H9 (cell line): Measurements from ENCODE around the gene CLDN22. TPM values are rescaled to one million over a fixed set of nuclear protein-coding genes. Genes with fewer than 3 reads are reported as not detected.

Experiments used
- DNase-seq: peaks from one replicate; pipeline ENCODE4 v3.0.0-alpha.2; 2017
- H2AFZ ChIP-seq: one replicate; pipeline ENCODE4 v1.6.1; 2013; ENCODE audit warnings: mild to moderate bottlenecking, low read length, control low read depth, moderate library complexity
- H2AK5ac ChIP-seq: 2 replicates; pipeline ENCODE4 v1.6.1; 2013; ENCODE audit warnings: low read length, control low read depth, mixed read lengths; ENCODE audit not compliant: insufficient read length
- H2BK120ac ChIP-seq: one replicate; pipeline ENCODE4 v1.6.1; 2013; ENCODE audit warnings: low read depth, mild to moderate bottlenecking, low read length, control low read depth, inconsistent platforms; ENCODE audit not compliant: poor library complexity, severe bottlenecking
- H2BK12ac ChIP-seq: 2 replicates; pipeline ENCODE4 v1.6.1; 2013; ENCODE audit warnings: low read length, control low read depth, mixed read lengths, low read depth; ENCODE audit not compliant: insufficient read length
- H2BK15ac ChIP-seq: 2 replicates; pipeline ENCODE4 v1.6.1; 2013; ENCODE audit warnings: low read depth, low read length, control low read depth
- H2BK20ac ChIP-seq: one replicate; pipeline ENCODE4 v1.6.1; 2013; ENCODE audit warnings: low read depth, mild to moderate bottlenecking, low read length, control low read depth, inconsistent platforms; ENCODE audit not compliant: poor library complexity, severe bottlenecking
- H2BK5ac ChIP-seq: 2 replicates; pipeline ENCODE4 v1.6.1; 2013; ENCODE audit warnings: low read length, control low read depth, mixed read lengths; ENCODE audit not compliant: insufficient read length
- H3K14ac ChIP-seq: 2 replicates; pipeline ENCODE4 v1.6.1; 2013; ENCODE audit warnings: low read length, control low read depth; ENCODE audit not compliant: insufficient read depth
- H3K18ac ChIP-seq: 2 replicates; pipeline ENCODE4 v1.6.1; 2013; ENCODE audit warnings: low read depth, mild to moderate bottlenecking, mixed read lengths, low read length, control low read depth; ENCODE audit not compliant: insufficient read length
- H3K23ac ChIP-seq: 2 replicates; pipeline ENCODE4 v1.6.1; 2013; ENCODE audit warnings: low read length, control low read depth, mixed read lengths, low read depth; ENCODE audit not compliant: insufficient read length
- H3K23me2 ChIP-seq: 2 replicates; pipeline ENCODE4 v1.6.1; 2013; ENCODE audit warnings: low read depth, mild to moderate bottlenecking, mixed read lengths, low read length, control low read depth; ENCODE audit not compliant: insufficient read length, poor library complexity, severe bottlenecking
- H3K27ac ChIP-seq: 2 replicates; pipeline ENCODE4 v1.5.1; 2013; ENCODE audit warnings: low read length, control low read depth, mixed read lengths, low read depth; ENCODE audit not compliant: insufficient read length
- H3K27me3 ChIP-seq: 2 replicates; pipeline ENCODE4 v1.6.1; 2013; ENCODE audit warnings: low read length, control low read depth, inconsistent platforms; ENCODE audit not compliant: insufficient read depth
- H3K4ac ChIP-seq: 2 replicates; pipeline ENCODE4 v1.6.1; 2013; ENCODE audit warnings: low read depth, mild to moderate bottlenecking, control low read depth, inconsistent platforms, low read length, moderate library complexity
- H3K4me1 ChIP-seq: 2 replicates; pipeline ENCODE4 v1.6.1; 2013; ENCODE audit warnings: low read length, control low read depth, inconsistent platforms; ENCODE audit not compliant: insufficient read depth
- H3K4me2 ChIP-seq: 2 replicates; pipeline ENCODE4 v1.6.1; 2013; ENCODE audit warnings: low read length, control low read depth, mixed read lengths; ENCODE audit not compliant: insufficient read length, insufficient read depth
- H3K56ac ChIP-seq: 2 replicates; pipeline ENCODE4 v1.6.1; 2013; ENCODE audit warnings: low read depth, mild to moderate bottlenecking, mixed read lengths, low read length, control low read depth; ENCODE audit not compliant: insufficient read length
- H3K79me1 ChIP-seq: 2 replicates; pipeline ENCODE4 v1.6.1; 2013; ENCODE audit warnings: low read depth, mild to moderate bottlenecking, moderate library complexity, low read length, control low read depth, inconsistent platforms; ENCODE audit not compliant: insufficient read depth, poor library complexity, severe bottlenecking
- H3K79me2 ChIP-seq: 2 replicates; pipeline ENCODE4 v1.6.1; 2013; ENCODE audit warnings: low read length, control low read depth, inconsistent platforms; ENCODE audit not compliant: insufficient read depth
- H3K9ac ChIP-seq: 2 replicates; pipeline ENCODE4 v1.6.1; 2013; ENCODE audit warnings: low read length, control low read depth, mixed read lengths; ENCODE audit not compliant: insufficient read length; ENCODE audit errors: extremely low read depth
- H3K9me3 ChIP-seq: one replicate; pipeline ENCODE4 v1.6.1; 2013; ENCODE audit warnings: low read depth, low read length, inconsistent platforms; ENCODE audit not compliant: control insufficient read depth
- H3T11ph ChIP-seq: one replicate; pipeline ENCODE4 v1.6.1; 2013; ENCODE audit warnings: mild to moderate bottlenecking, low read length, control low read depth, inconsistent platforms
- H4K20me1 ChIP-seq: one replicate; pipeline ENCODE4 v1.6.1; 2013; ENCODE audit not compliant: control insufficient read depth, insufficient read length, insufficient read depth
- H4K5ac ChIP-seq: 2 replicates; pipeline ENCODE4 v1.6.1; 2013; ENCODE audit warnings: low read depth, mild to moderate bottlenecking, mixed read lengths, low read length, control low read depth; ENCODE audit not compliant: insufficient read length
- H4K8ac ChIP-seq: replicated peaks from 2 replicates; pipeline ENCODE4 v1.6.1; 2013; ENCODE audit warnings: low read length, control low read depth, mixed read lengths, low read depth; ENCODE audit not compliant: insufficient read length
- H4K91ac ChIP-seq: 2 replicates; pipeline ENCODE4 v1.6.1; 2013; ENCODE audit warnings: low read depth, mild to moderate bottlenecking, moderate library complexity, mixed read lengths, low read length, control low read depth; ENCODE audit not compliant: insufficient read length
- H3K27ac Mint-ChIP-seq, 3 experiments: 2 replicates in 2 of 3; 3 replicates in 1 of 3; pipeline ENCODE4 v1.8.0; 2020 to 2021; ENCODE audit warnings: mixed read lengths in 3 of 3, mild to moderate bottlenecking in 1 of 3, moderate library complexity in 1 of 3
- H3K27me3 Mint-ChIP-seq: 2 replicates; pipeline ENCODE4 v1.8.0; 2021; ENCODE audit warnings: low read depth, mild to moderate bottlenecking, moderate library complexity, mixed read lengths
- H3K36me3 Mint-ChIP-seq, 3 experiments: 2 replicates in 2 of 3; 3 replicates in 1 of 3; pipeline ENCODE4 v1.8.0; 2020 to 2021; ENCODE audit warnings: low read depth in 3 of 3, mixed read lengths in 3 of 3; ENCODE audit not compliant: insufficient read depth in 1 of 3
- H3K4me1 Mint-ChIP-seq, 2 experiments: 2 replicates each; pipeline ENCODE4 v1.8.0; 2020; ENCODE audit warnings: mixed read lengths in 2 of 2
- H3K4me3 Mint-ChIP-seq, 2 experiments: 2 replicates in 1 of 2; 3 replicates in 1 of 2; pipeline ENCODE4 v1.8.0; 2020 to 2021; ENCODE audit warnings: mild to moderate bottlenecking in 2 of 2, mixed read lengths in 2 of 2, moderate library complexity in 1 of 2
- H3K9me3 Mint-ChIP-seq, 2 experiments: 2 replicates in 1 of 2; 3 replicates in 1 of 2; pipeline ENCODE4 v1.8.0; 2020; ENCODE audit warnings: mild to moderate bottlenecking in 2 of 2, mixed read lengths in 2 of 2, moderate library complexity in 1 of 2
- CTCF ChIP-seq: fragments of 200-600 bp; sonication (generic); conservative IDR thresholded peaks from 3 replicates; pipeline ENCODE4 v1.8.0; 2021; ENCODE audit warnings: antibody characterized with exemption, mild to moderate bottlenecking
- WGBS: extraction: QIAGEN DNeasy Blood & Tissue Kit; methylation state at CpG from one replicate; pipeline ENCODE4 v1.1.7; 2013; ENCODE audit warnings: missing lambda C conversion rate, low lambda C conversion rate, mixed read lengths; ENCODE audit not compliant: insufficient read length; ENCODE audit errors: extremely low coverage; 5-methylcytosine and 5-hydroxymethylcytosine counted together
- total RNA-seq: library from RNA; stranded (reverse); gene quantifications from 2 replicates; pipeline ENCODE4 v1.2.1, GENCODE V29; 2021

Gene CLDN22
- total RNA-seq, 1 experiment from 2014 or later, result not detected

- no peak overlapping the region for H2AFZ ChIP-seq
- H3K9ac ChIP-seq, result no peak overlapping the region
Measured at GRCh38 chr4:183356173-183356830, 36.2 kb upstream of the CLDN22 start.

More at GRCh38 chr4:183356173-183356830, 36.2 kb upstream of the CLDN22 start:
- Histone ChIP-seq H3T11ph (no peak overlapping the region), H3K23ac (no peak overlapping the region), H4K8ac (no peak overlapping the region), H2BK12ac (no peak overlapping the region), H3K18ac (no peak overlapping the region), H3K79me2 (no peaks in the 10 kb centered on the region), H3K9me3 (no peaks in the 10 kb centered on the region), H3K23me2 (no peaks in the 10 kb centered on the region), H3K14ac (no peak overlapping the region; the same call in 1 of the 2 replicates), H3K27ac (no peak overlapping the region), H3K4me1 (no peaks in the 10 kb centered on the region), H4K5ac (no peak overlapping the region), H2BK120ac (no peak overlapping the region), H4K20me1 (no peaks in the 10 kb centered on the region), H2BK5ac (no peak overlapping the region), H3K27me3 (no peaks in the 10 kb centered on the region), H3K4me2 (no peak overlapping the region), H3K4ac (no peak overlapping the region), H3K79me1 (no peaks in the 10 kb centered on the region), H3K56ac (no peak overlapping the region), H2AK5ac (no peak overlapping the region), H2BK15ac (no peak overlapping the region), H4K91ac (no peak overlapping the region), H2BK20ac (no peak overlapping the region)
- no peak for DNase-seq
- Mint-ChIP-seq H3K4me3 (no peak overlapping the region), H3K27me3 (no peaks in the 10 kb centered on the region; the same call in 1 of the 2 replicates), H3K36me3 (no peaks in the 10 kb centered on the region), H3K9me3 (0 out of 5 replicates have a peak, but pooled peaks cover 0 to 2% of the 10 kb centered on the region in 2 experiments), H3K4me1 (peaks cover 7 to 8% of the 10 kb centered on the region in 2 experiments), H3K27ac (no peak overlapping the region; a peak in 1 of 7 replicates)
- TF ChIP-seq CTCF, result no peak
- WGBS, result no CpG with 5 or more reads among the region's 20 CpGs
